LHCN-M2 (cell line): ENCODE measurements around the gene IFT74. TPM values are rescaled to one million over a fixed set of nuclear protein-coding genes. Genes with fewer than 3 reads are reported as not detected.
"Not testable (repeated sequence)": the region's sequence is repeated elsewhere in the genome, so short reads cannot be mapped to it uniquely, and the experiment has no call there.

ENCODE experiments used
- DNase-seq: peaks from one replicate; pipeline ENCODE4 v3.0.0-alpha.2; 2012; ENCODE audit warnings: low read depth
- total RNA-seq: library from RNA; depleted of rRNA; stranded (reverse); fragments of >200 nt; gene quantifications from 2 replicates; pipeline ENCODE4 v1.2.3, GENCODE V29; 2014; rRNA removed

IFT74 gene
- total RNA-seq, 1 experiment from 2014 or later = 26.8 TPM

- DNase-seq = peak; percentile 18
Measured at GRCh38 chr9:27073841-27074728, 117.9 kb downstream of the IFT74 start.

GRCh38 chr9:27078685-27079084, 122.5 kb downstream of the IFT74 start:
- DNase-seq = no peak

- no peak for DNase-seq
Measured at GRCh38 chr9:27085456-27085855, 129.2 kb downstream of the IFT74 start.

GRCh38 chr9:27086818-27087680, 130.8 kb downstream of the IFT74 start:
- peak; percentile 77 for DNase-seq

- DNase-seq = peak; percentile 13
Measured at GRCh38 chr9:27088981-27089380, 132.8 kb downstream of the IFT74 start.

- DNase-seq = no peak
Measured at GRCh38 chr9:27089706-27090105, 133.5 kb downstream of the IFT74 start.

GRCh38 chr9:27090231-27090630, 134.0 kb downstream of the IFT74 start:
- DNase-seq = no peak

- DNase-seq = no peak
Measured at GRCh38 chr9:27090711-27091110, 134.5 kb downstream of the IFT74 start.

- not testable (repeated sequence) for DNase-seq
Measured at GRCh38 chr9:27092496-27092895, 136.3 kb downstream of the IFT74 start.

- not testable (repeated sequence) for DNase-seq
Measured at GRCh38 chr9:27093384-27094067, 137.3 kb downstream of the IFT74 start.

- DNase-seq = peak; percentile 95
Measured at GRCh38 chr9:27094640-27095298, 138.6 kb downstream of the IFT74 start.

GRCh38 chr9:27107241-27107640, 151.0 kb downstream of the IFT74 start:
- DNase-seq = no peak

- DNase-seq = no peak
Measured at GRCh38 chr9:27108981-27109541, 152.8 kb downstream of the IFT74 start, which contains the start of gene TEK. Gene TEK (plus strand): TSS chr9:27109225. CDS start chr9:27109591, 366 bp downstream.

GRCh38 chr9:27109621-27110020, 153.4 kb downstream of the IFT74 start:
- DNase-seq = no peak

- DNase-seq = no peak
Measured at GRCh38 chr9:27110181-27110580, 154.0 kb downstream of the IFT74 start.

GRCh38 chr9:27112235-27112634, 156.0 kb downstream of the IFT74 start:
- no peak for DNase-seq

Other genes starting within 250 kb of the IFT74 start
- 18.5 and 18.9 TPM in 2 replicates for gene CAAP1, start 63.6 kb upstream of the IFT74 start, total RNA-seq
- 32.3 and 43.7 TPM in 2 replicates for gene PLAA, start 9.2 kb upstream of the IFT74 start, total RNA-seq
- not detected in 2 replicates for gene LRRC19, start 49.3 kb downstream of the IFT74 start, total RNA-seq
- 2.6 and 3.3 TPM in 2 replicates for gene TEK, start 152.8 kb downstream of the IFT74 start, total RNA-seq